LNCaP clone FGC (cell line): ENCODE results near the gene ZFC3H1.
A peak's percentile ranks its signal among the peaks of the same experiment; 100 is the strongest.
"Not testable (repeated sequence)": the region's sequence is repeated elsewhere in the genome, so short reads cannot be mapped to it uniquely, and the experiment has no call there.

Experiments used
- DNase-seq: peaks from one replicate; pipeline ENCODE4 v3.0.0-alpha.2; 2011; ENCODE audit warnings: low read depth
- H3K4me3 ChIP-seq: 2 replicates; pipeline ENCODE4 v1.5.1; 2011; ENCODE audit warnings: mild to moderate bottlenecking, low read depth, low read length, control low read depth
- CTCF ChIP-seq: IDR thresholded peaks from 2 replicates; pipeline ENCODE4 v1.5.1; 2012; ENCODE audit warnings: mild to moderate bottlenecking; ENCODE audit not compliant: control insufficient read depth, insufficient read depth; ENCODE audit errors: extremely low read depth

Gene ZFC3H1

DNA sequence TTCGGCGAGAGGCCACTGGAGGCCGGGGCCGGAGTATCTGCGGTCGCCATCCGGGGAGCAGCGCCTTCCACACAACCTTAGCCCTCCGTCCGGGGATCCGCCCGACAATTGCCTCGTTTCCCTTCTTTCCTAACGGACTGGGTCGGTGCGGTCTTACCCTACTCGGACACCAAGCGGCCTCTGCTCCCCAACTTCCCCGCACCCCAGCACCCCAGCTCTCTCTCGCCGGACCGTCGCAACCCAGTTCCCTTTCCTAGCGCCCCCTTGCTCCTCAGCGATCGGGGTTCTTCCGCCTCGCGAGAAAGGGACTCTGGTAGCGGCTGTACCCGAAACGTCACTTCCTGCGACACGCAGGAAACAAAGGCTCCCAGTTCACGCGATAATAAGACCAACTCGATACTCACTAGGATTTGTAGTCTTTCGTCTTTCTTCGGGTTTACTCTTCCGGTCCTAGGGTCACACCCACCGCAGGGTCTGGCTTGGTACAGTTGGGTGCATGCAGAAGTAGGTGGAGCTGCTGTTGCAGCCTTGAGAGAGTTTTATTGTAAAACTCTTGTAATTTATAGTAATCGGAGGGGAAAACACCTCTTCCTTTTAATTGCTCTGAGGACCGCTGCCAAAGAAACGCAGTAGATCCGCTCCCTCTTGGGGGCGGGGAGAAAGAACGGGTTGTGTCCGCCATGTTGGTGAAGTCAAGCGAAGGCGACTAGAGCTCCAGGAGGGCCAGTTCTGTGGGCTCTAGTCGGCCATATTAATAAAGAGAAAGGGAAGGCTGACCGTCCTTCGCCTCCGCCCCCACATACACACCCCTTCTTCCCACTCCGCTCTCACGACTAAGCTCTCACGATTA is at the start of gene ZFC3H1, which contains the start of gene THAP2:
Gene ZFC3H1, minus strand, starts transcription at position 288 of the 850 bp plus-strand sequence. Its CDS starts 238 bp downstream, at position 50.
Gene THAP2, plus strand, starts transcription at position 741 of the 850 bp plus-strand sequence. CDS start 209 bp downstream, outside the sequence.
- peak within 1 kb of the TSS; percentile 96 for H3K4me3 ChIP-seq
- peak; percentile 99 for DNase-seq
- TF ChIP-seq CTCF, result peak; percentile 38

- DNase-seq, result no peak
- no peak for TF ChIP-seq CTCF
- no peak overlapping the region for H3K4me3 ChIP-seq
Measured at GRCh38 chr12:71710276-71711125, 46.9 kb upstream of the ZFC3H1 start.

GRCh38 chr12:71708658-71709057 is 45.0 kb upstream of the ZFC3H1 start:
- no peak for DNase-seq
- TF ChIP-seq CTCF, result no peak
- no peak overlapping the region for H3K4me3 ChIP-seq

GRCh38 chr12:71704920-71705319 is 41.3 kb upstream of the ZFC3H1 start:
- H3K4me3 ChIP-seq, result no peak overlapping the region
- DNase-seq, result no peak
- TF ChIP-seq CTCF, result no peak

- TF ChIP-seq CTCF, result no peak
Measured at GRCh38 chr12:71703206-71703605, 39.6 kb upstream of the ZFC3H1 start.

GRCh38 chr12:71702590-71702989 is 38.9 kb upstream of the ZFC3H1 start:
- TF ChIP-seq CTCF, result no peak
- no peak for DNase-seq
- H3K4me3 ChIP-seq, result no peak overlapping the region

More at GRCh38 chr12:71703206-71703605, 39.6 kb upstream of the ZFC3H1 start:
- no peak for DNase-seq
- H3K4me3 ChIP-seq, result no peak overlapping the region

DNA sequence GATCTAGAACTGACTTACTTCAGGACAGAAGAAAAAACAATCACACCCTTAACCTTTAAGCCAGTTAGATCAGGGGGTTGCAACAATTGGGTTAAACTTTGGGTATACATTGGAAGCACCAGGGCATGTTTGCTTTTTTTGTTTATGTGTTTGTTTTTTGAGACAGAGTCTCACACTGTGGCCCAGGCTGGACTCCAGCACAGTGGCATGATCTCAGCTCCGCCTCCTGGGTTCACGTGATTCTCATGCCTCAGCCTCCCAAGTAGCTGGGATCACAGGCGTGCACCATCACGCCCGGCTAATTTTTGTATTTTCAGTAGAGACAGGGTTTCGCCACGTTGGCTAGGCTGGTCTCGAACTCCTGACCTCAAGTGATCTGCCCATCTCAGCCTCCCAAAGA is 38.5 kb upstream of the ZFC3H1 start:
- not testable (repeated sequence) for DNase-seq

More for the DNA sequence above, 38.5 kb upstream of the ZFC3H1 start:
- H3K4me3 ChIP-seq, result not testable (repeated sequence)
